Omental fat pad (tissue), 4 donors: ENCODE data around the gene DENND2A. TPM values are rescaled to one million over a fixed set of nuclear protein-coding genes. Genes with fewer than 3 reads are reported as not detected.
"Not testable (repeated sequence)": the region's sequence is repeated elsewhere in the genome, so short reads cannot be mapped to it uniquely, and the experiment has no call there.

Experiments
- ATAC-seq: fragments of 150-250 bp; one replicate; pipeline ENCODE4 v1.9.1; 2016; ENCODE audit warnings: mild to moderate bottlenecking, moderate library complexity; ENCODE audit not compliant: low FRiP score
- DNase-seq: peaks from one replicate; pipeline ENCODE4 v3.0.0-alpha.2; 2019; ENCODE audit warnings: low spot score
- total RNA-seq, 4 donors: library from RNA; depleted of rRNA; stranded (reverse); fragments of >200 nt; gene quantifications; one replicate each; pipeline ENCODE4 v1.1.0, GENCODE V29; 2016
- TF ChIP-seq, protein P1 (sequence below), 3 donors: fragments of 450-650 bp; IDR thresholded peaks; one replicate each; pipeline ENCODE4 v1.5.1; 2016 to 2017; ENCODE audit warnings: antibody characterized with exemption in 3 of 3, mild to moderate bottlenecking in 3 of 3, moderate library complexity in 2 of 3

The DENND2A gene
- total RNA-seq, 4 donors from 2014 or later = 6.7 to 34.7 (median 15.7) TPM

DNA sequence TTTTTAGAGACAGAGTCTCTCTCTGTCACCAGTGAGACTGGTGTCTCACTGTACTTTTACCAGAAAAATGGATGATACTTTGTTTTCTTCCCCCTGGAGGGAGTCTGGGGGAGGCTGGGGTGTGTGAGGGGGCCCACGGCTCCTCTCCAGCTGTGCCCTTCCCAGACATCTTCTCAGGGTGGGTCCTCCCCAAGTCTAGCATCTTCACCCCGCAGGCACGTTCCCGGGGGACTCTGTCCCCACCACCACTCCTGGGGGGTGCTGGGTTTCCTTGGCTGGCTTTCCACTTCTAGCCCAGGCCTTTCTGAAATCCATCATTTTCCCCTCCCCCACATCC, 99.5 kb downstream of the DENND2A start:
- ATAC-seq (no peak), DNase-seq (no peak)
- TF ChIP-seq, protein P1, sequence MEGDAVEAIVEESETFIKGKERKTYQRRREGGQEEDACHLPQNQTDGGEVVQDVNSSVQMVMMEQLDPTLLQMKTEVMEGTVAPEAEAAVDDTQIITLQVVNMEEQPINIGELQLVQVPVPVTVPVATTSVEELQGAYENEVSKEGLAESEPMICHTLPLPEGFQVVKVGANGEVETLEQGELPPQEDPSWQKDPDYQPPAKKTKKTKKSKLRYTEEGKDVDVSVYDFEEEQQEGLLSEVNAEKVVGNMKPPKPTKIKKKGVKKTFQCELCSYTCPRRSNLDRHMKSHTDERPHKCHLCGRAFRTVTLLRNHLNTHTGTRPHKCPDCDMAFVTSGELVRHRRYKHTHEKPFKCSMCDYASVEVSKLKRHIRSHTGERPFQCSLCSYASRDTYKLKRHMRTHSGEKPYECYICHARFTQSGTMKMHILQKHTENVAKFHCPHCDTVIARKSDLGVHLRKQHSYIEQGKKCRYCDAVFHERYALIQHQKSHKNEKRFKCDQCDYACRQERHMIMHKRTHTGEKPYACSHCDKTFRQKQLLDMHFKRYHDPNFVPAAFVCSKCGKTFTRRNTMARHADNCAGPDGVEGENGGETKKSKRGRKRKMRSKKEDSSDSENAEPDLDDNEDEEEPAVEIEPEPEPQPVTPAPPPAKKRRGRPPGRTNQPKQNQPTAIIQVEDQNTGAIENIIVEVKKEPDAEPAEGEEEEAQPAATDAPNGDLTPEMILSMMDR (IDR thresholded peaks at IDR 0.05) = no peak

GRCh38 chr7:140540136-140540777, 100.4 kb downstream of the DENND2A start:
- TF ChIP-seq, protein P1 (IDR thresholded peaks at IDR 0.05) = no peak
- ATAC-seq (no peak), DNase-seq (no peak)

GRCh38 chr7:140539461-140539860, 101.2 kb downstream of the DENND2A start:
- DNase-seq (no peak), ATAC-seq (no peak)
- TF ChIP-seq, protein P1 (IDR thresholded peaks at IDR 0.05) = no peak

DNA sequence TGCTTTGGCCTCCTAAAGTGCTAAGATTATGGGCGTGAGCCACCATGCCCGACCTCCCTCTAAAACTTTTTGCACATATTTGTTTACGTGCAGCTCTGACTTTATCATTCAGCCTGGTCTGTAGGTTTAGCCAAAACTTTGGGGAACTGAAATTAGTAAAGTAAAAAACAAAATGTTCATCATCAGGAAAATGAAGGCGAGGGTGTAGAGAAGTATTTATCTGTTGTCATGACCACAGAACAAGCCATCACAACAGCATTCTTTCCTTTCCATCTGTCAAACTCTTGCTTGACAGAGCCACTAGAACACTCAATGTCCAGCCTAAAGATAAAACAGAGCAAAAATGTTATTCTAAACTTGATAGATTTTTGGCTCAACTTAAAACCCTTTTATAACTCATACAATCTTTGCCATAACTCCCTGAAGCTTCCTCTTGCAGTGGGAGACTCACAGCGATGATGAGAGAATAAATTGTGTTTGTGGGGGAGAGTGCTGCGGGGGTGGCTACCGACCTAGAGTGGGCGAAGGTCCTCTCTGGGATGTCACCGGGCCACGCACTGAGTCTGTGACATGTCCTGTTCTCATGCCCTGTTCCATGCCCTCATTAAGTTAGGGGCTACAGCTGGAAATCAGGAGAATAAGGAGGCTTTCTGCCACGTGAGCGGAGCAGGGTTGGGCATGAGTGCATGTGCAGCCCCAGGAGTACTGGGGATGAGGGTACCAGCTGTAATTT, 102.7 kb downstream of the DENND2A start:
- TF ChIP-seq, protein P1 (IDR thresholded peaks at IDR 0.05) = no peak
- DNase-seq (no peak), ATAC-seq (peak; percentile 55)

DNA sequence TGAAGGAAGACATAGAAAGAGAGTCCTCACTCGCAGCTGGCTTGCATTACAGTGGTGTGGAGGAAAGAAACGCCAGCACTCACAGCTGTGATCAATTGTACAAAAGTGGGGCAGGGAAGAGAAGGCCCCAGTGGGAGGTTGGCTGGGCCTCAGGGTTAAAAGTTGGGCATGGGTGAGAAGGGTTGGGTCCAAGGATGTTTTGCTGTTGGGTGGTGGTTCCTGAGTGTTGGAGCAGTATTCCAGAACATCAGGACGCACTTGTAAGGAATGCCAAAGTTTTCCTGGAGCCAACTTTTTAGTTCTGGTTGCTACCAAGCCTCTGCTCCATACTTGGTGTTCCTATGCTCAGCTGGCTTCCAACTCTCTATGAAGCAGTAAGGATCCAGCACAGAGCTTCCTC, 105.9 kb downstream of the DENND2A start:
- DNase-seq (no peak), ATAC-seq (no peak)
- TF ChIP-seq, protein P1 (IDR thresholded peaks at IDR 0.05) = no peak

- ATAC-seq = no peak
Observed at GRCh38 chr7:140533394-140533872, 107.2 kb downstream of the DENND2A start.

DNA sequence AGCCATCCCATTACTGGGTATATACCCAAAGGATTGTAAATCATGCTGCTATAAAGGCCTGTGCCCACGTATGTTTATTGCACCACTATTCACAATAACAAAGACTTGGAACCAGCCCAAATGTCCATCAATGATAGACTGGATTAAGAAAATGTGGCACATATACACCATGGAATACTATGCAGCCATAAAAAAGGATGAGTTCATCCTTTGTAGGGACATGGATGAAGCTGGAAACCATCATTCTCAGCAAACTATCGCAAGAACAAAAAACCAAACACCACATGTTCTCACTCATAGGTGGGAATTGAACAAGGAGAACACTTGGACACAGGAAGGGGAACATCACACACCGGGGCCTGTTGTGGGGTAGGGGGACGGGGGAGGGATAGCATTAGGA, 111.2 kb downstream of the DENND2A start:
- ATAC-seq, DNase-seq: not testable (repeated sequence)

More at GRCh38 chr7:140533394-140533872, 107.2 kb downstream of the DENND2A start:
- no peak for DNase-seq
- TF ChIP-seq, protein P1 (IDR thresholded peaks at IDR 0.05) = no peak
